Activated naive CD8-positive, alpha-beta T cell treated with anti-CD3 and anti-CD28 coated beads, Interleukin-2, amount 10 ng/mL, durations not matched to agents 7 days and 5 days (primary cell): Measurements from ENCODE around the gene SENP8. TPM values are rescaled to one million over a fixed set of nuclear protein-coding genes. Genes with fewer than 3 reads are reported as not detected.
"Not testable (repeated sequence)": the region's sequence is repeated elsewhere in the genome, so short reads cannot be mapped to it uniquely, and the experiment has no call there.

Experiments
- ATAC-seq: fragments of 150-1000 bp; cut with Tn5 transposase; one replicate; pipeline ENCODE4 v1.10.0; 2021; ENCODE audit warnings: low read depth, moderate library complexity
- POLR2A ChIA-PET: fragments of 350-600 bp; sonication (Branson Sonifier 250); formaldehyde crosslinking; loops from one replicate; lab custom pipeline; 2021; ENCODE audit warnings: antibody characterized with exemption; lab: Charles Lee
- DNase-seq: peaks from one replicate; pipeline ENCODE4 v3.0.0; 2021
- H3K27ac Mint-ChIP-seq: one replicate; pipeline ENCODE4 v1.8.0; 2022; ENCODE audit warnings: mild to moderate bottlenecking, mixed read lengths
- H3K27me3 Mint-ChIP-seq: one replicate; pipeline ENCODE4 v1.8.0; 2022; ENCODE audit warnings: mild to moderate bottlenecking, moderate library complexity, mixed read lengths
- H3K36me3 Mint-ChIP-seq: one replicate; pipeline ENCODE4 v1.8.0; 2021; ENCODE audit warnings: mild to moderate bottlenecking, mixed read lengths
- H3K4me1 Mint-ChIP-seq: one replicate; pipeline ENCODE4 v1.8.0; 2021; ENCODE audit warnings: mixed read lengths
- H3K4me3 Mint-ChIP-seq: one replicate; pipeline ENCODE4 v1.8.0; 2022; ENCODE audit warnings: mild to moderate bottlenecking, moderate library complexity, mixed read lengths
- H3K9me3 Mint-ChIP-seq: one replicate; pipeline ENCODE4 v1.8.0; 2021; ENCODE audit warnings: mixed read lengths
- total RNA-seq, 2 experiments: library from RNA; stranded (reverse); gene quantifications; one replicate each; pipeline ENCODE4 v1.2.3, GENCODE V29; 2021

The SENP8 gene
- 1 to 10 TPM; 1.2 to 1.3 TPM for total RNA-seq

- Mint-ChIP-seq H3K9me3 (no peaks in the 10 kb centered on the region), H3K36me3 (no peaks in the 10 kb centered on the region), H3K4me3 (peak within 1 kb of the TSS; percentile 88), H3K27ac (peak within 1 kb of the TSS; percentile 92), H3K4me1 (peaks cover 25% of the 10 kb centered on the region), H3K27me3 (peaks cover 4% of the 10 kb centered on the region)
- ATAC-seq, result peak; percentile 74
- peak; percentile 95 for DNase-seq
- POLR2A ChIA-PET, result interaction anchor here (0.6 to 1.5 kb wide), 5 partner anchors 9 to 343 kb away, joined by 3 to 4 read pairs (median 3); no protein-coding TSS in a partner anchor
Observed at GRCh38 chr15:72118017-72118978, at the start of gene SENP8, which contains the start of gene MYO9A. Gene SENP8 (plus strand): TSS chr15:72118403. CDS start chr15:72139624, 21,221 bp downstream. Gene MYO9A (minus strand): TSS chr15:72118150. CDS start chr15:72046563, 71,587 bp downstream.

GRCh38 chr15:72068856-72069255, 49.3 kb upstream of the SENP8 start:
- H3K27ac Mint-ChIP-seq, result no peak overlapping the region
- H3K9me3 Mint-ChIP-seq, result no peaks in the 10 kb centered on the region
- DNase-seq (no peak), ATAC-seq (no peak)
- H3K36me3 Mint-ChIP-seq, result no peaks in the 10 kb centered on the region
- POLR2A ChIA-PET, result no interaction called here
- H3K4me1 Mint-ChIP-seq, result no peaks in the 10 kb centered on the region
- no peaks in the 10 kb centered on the region for H3K27me3 Mint-ChIP-seq
- no peak overlapping the region for H3K4me3 Mint-ChIP-seq

- POLR2A ChIA-PET, result no interaction called here
- Mint-ChIP-seq H3K27ac (no peak overlapping the region), H3K27me3 (no peaks in the 10 kb centered on the region)
Observed at GRCh38 chr15:72070817-72071447, 47.3 kb upstream of the SENP8 start.

GRCh38 chr15:72071448-72071825, 46.8 kb upstream of the SENP8 start:
- H3K9me3 Mint-ChIP-seq, H3K27me3 Mint-ChIP-seq, DNase-seq, H3K4me3 Mint-ChIP-seq, POLR2A ChIA-PET, H3K4me1 Mint-ChIP-seq, H3K36me3 Mint-ChIP-seq, ATAC-seq, H3K27ac Mint-ChIP-seq: not testable (repeated sequence)

More at GRCh38 chr15:72070817-72071447, 47.3 kb upstream of the SENP8 start:
- H3K4me1 Mint-ChIP-seq, result peaks cover 1% of the 10 kb centered on the region
- ATAC-seq (no peak), DNase-seq (no peak)
- H3K4me3 Mint-ChIP-seq, result no peak overlapping the region
- no peaks in the 10 kb centered on the region for H3K9me3 Mint-ChIP-seq
- no peaks in the 10 kb centered on the region for H3K36me3 Mint-ChIP-seq

GRCh38 chr15:72074335-72075060, 43.7 kb upstream of the SENP8 start:
- peaks cover 1% of the 10 kb centered on the region for H3K9me3 Mint-ChIP-seq
- H3K27ac Mint-ChIP-seq, result no peak overlapping the region
- no peaks in the 10 kb centered on the region for H3K27me3 Mint-ChIP-seq
- H3K36me3 Mint-ChIP-seq, result peaks cover 3% of the 10 kb centered on the region
- POLR2A ChIA-PET, result interaction anchor here (0.7 kb wide), 1 partner anchor 11 kb away, joined by 4 read pairs; no protein-coding TSS in a partner anchor
- no peak for ATAC-seq
- H3K4me1 Mint-ChIP-seq, result peaks cover 8% of the 10 kb centered on the region
- no peak for DNase-seq
- H3K4me3 Mint-ChIP-seq, result no peak overlapping the region

GRCh38 chr15:72077950-72078349, 40.3 kb upstream of the SENP8 start:
- Mint-ChIP-seq H3K4me3 (no peak overlapping the region), H3K9me3 (peaks cover 6% of the 10 kb centered on the region), H3K27me3 (no peaks in the 10 kb centered on the region), H3K36me3 (peaks cover 6% of the 10 kb centered on the region), H3K4me1 (peaks cover 8% of the 10 kb centered on the region), H3K27ac (no peak overlapping the region)
- ATAC-seq (no peak), DNase-seq (no peak)
- POLR2A ChIA-PET, result no interaction called here

GRCh38 chr15:72078887-72079286, 39.3 kb upstream of the SENP8 start:
- Mint-ChIP-seq H3K36me3 (peaks cover 7% of the 10 kb centered on the region), H3K9me3 (peaks cover 13% of the 10 kb centered on the region), H3K4me3 (no peak overlapping the region), H3K4me1 (peaks cover 8% of the 10 kb centered on the region), H3K27ac (no peak overlapping the region), H3K27me3 (peaks cover 4% of the 10 kb centered on the region)
- DNase-seq (no peak), ATAC-seq (no peak)
- POLR2A ChIA-PET, result no interaction called here

- no peak overlapping the region for H3K27ac Mint-ChIP-seq
- H3K9me3 Mint-ChIP-seq, result peaks cover 16% of the 10 kb centered on the region
- peaks cover 4% of the 10 kb centered on the region for H3K27me3 Mint-ChIP-seq
- DNase-seq (no peak), ATAC-seq (no peak)
- H3K4me1 Mint-ChIP-seq, result peaks cover 7% of the 10 kb centered on the region
- POLR2A ChIA-PET, result no interaction called here
- H3K36me3 Mint-ChIP-seq, result peaks cover 8% of the 10 kb centered on the region
- no peak overlapping the region for H3K4me3 Mint-ChIP-seq
Observed at GRCh38 chr15:72082176-72082575, 36.0 kb upstream of the SENP8 start.

- ATAC-seq, result no peak
- H3K4me3 Mint-ChIP-seq, result no peak overlapping the region
- H3K4me1 Mint-ChIP-seq, result no peaks in the 10 kb centered on the region
- DNase-seq, result no peak
- POLR2A ChIA-PET, result no interaction called here
- peaks cover 16% of the 10 kb centered on the region for H3K9me3 Mint-ChIP-seq
- peaks cover 4% of the 10 kb centered on the region for H3K27me3 Mint-ChIP-seq
- H3K27ac Mint-ChIP-seq, result no peak overlapping the region
- peaks cover 17% of the 10 kb centered on the region for H3K36me3 Mint-ChIP-seq
Observed at GRCh38 chr15:72086010-72086697, 32.0 kb upstream of the SENP8 start.

GRCh38 chr15:72086920-72087648, 31.1 kb upstream of the SENP8 start:
- H3K36me3 Mint-ChIP-seq, result peaks cover 17% of the 10 kb centered on the region
- no peak for DNase-seq
- ATAC-seq, result no peak
- peaks cover 4% of the 10 kb centered on the region for H3K27me3 Mint-ChIP-seq
- H3K9me3 Mint-ChIP-seq, result peaks cover 15% of the 10 kb centered on the region
- no peaks in the 10 kb centered on the region for H3K4me1 Mint-ChIP-seq
- POLR2A ChIA-PET, result no interaction called here
- no peak overlapping the region for H3K4me3 Mint-ChIP-seq
- no peak overlapping the region for H3K27ac Mint-ChIP-seq

GRCh38 chr15:72092006-72092405, 26.2 kb upstream of the SENP8 start:
- ATAC-seq (no peak), DNase-seq (no peak)
- Mint-ChIP-seq H3K36me3 (peaks cover 14% of the 10 kb centered on the region), H3K4me1 (no peaks in the 10 kb centered on the region), H3K27ac (no peak overlapping the region), H3K9me3 (no peaks in the 10 kb centered on the region), H3K4me3 (no peak overlapping the region), H3K27me3 (no peaks in the 10 kb centered on the region)
- POLR2A ChIA-PET, result no interaction called here

- no peak for DNase-seq
- Mint-ChIP-seq H3K4me1 (no peaks in the 10 kb centered on the region), H3K9me3 (no peaks in the 10 kb centered on the region), H3K27ac (no peak overlapping the region), H3K27me3 (no peaks in the 10 kb centered on the region), H3K36me3 (peaks cover 12% of the 10 kb centered on the region), H3K4me3 (no peak overlapping the region)
- POLR2A ChIA-PET, result no interaction called here
- no peak for ATAC-seq
Observed at GRCh38 chr15:72092691-72093090, 25.5 kb upstream of the SENP8 start.
